Kidney tubule cell (primary cell): ENCODE data around the gene OLIG3.

Source experiments
- DNase-seq: peaks from one replicate; pipeline ENCODE4 v3.0.0-alpha.2; 2018; ENCODE audit warnings: low spot score

OLIG3 gene

GRCh38 chr6:137494281-137494987 lies at the start of gene OLIG3:
Gene OLIG3 (minus strand): TSS chr6:137494394. CDS start chr6:137494170, 224 bp downstream.
- no peak for DNase-seq

- DNase-seq = no peak
Observed at GRCh38 chr6:137543114-137543513, 48.9 kb upstream of the OLIG3 start.

- DNase-seq = no peak
Observed at GRCh38 chr6:137542713-137543112, 48.5 kb upstream of the OLIG3 start.

- DNase-seq = no peak
Observed at GRCh38 chr6:137541534-137542063, 47.4 kb upstream of the OLIG3 start.

- no peak for DNase-seq
Observed at GRCh38 chr6:137536104-137536773, 42.0 kb upstream of the OLIG3 start.

GRCh38 chr6:137531376-137532092 lies 37.3 kb upstream of the OLIG3 start:
- no peak for DNase-seq

GRCh38 chr6:137530404-137530803 lies 36.2 kb upstream of the OLIG3 start:
- no peak for DNase-seq

- DNase-seq = peak; percentile 35
Observed at GRCh38 chr6:137522831-137523230, 28.6 kb upstream of the OLIG3 start.

- DNase-seq = no peak
Observed at GRCh38 chr6:137522198-137522798, 28.1 kb upstream of the OLIG3 start.

GRCh38 chr6:137520520-137520919 lies 26.3 kb upstream of the OLIG3 start:
- no peak for DNase-seq

- no peak for DNase-seq
Observed at GRCh38 chr6:137519629-137520176, 25.5 kb upstream of the OLIG3 start.

- peak; percentile 92 for DNase-seq
Observed at GRCh38 chr6:137518386-137518983, 24.3 kb upstream of the OLIG3 start.

- no peak for DNase-seq
Observed at GRCh38 chr6:137514418-137514817, 20.2 kb upstream of the OLIG3 start.

GRCh38 chr6:137512757-137513605 lies 18.8 kb upstream of the OLIG3 start:
- DNase-seq = no peak

GRCh38 chr6:137510923-137511322 lies 16.7 kb upstream of the OLIG3 start:
- no peak for DNase-seq

- no peak for DNase-seq
Observed at GRCh38 chr6:137498481-137499190, 4.4 kb upstream of the OLIG3 start.

- no peak for DNase-seq
Observed at GRCh38 chr6:137497721-137498463, 3.7 kb upstream of the OLIG3 start.

GRCh38 chr6:137496909-137497720 lies 2.9 kb upstream of the OLIG3 start:
- no peak for DNase-seq
